ENCODE data around the gene CLK4. TPM values are rescaled to one million over a fixed set of nuclear protein-coding genes. Genes with fewer than 3 reads are reported as not detected.

CLK4 gene
- polyA plus RNA-seq (ENCODE audit: insufficient read length in 4 of 4), result 10 to 100 TPM; 54.3 to 72.5 (median 67.3) TPM

DNA sequence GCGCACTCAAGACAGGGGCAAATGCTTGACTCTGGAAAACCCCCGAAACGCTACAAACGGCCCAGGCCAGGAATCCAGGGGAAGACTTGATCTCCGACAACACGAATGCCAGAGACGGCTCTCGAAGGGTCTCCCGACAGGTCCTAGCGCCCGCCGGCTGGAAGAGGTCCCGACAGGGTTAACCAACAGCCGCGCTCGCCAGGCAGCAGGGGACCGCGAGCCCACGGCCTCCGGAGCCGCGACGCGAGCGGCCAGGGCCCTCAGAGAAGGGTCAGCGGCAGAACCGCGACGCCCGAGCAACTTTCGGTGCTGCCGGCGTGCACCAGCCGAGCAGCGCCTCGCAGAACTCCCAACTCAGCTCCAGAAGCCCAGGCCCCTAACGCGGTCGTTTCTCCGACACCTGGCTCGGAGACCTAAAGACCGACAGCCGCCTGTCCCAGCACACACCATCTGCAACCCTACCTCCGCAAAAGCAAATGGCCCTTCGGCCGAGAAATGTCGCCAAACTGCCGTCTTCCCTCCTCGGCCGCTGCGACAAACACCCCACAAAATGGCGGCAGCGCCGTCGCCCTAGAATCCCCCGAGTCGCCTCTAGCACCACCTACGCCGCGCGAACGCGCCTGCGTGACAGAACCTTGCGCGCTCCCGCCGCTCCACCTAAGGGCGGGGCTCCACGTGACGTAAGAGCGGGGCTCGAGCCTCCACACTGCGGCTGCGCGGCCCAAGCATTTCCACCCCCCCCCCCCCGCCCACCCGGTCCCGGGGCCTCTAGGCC is at the start of gene CLK4:
Gene CLK4, minus strand, starts transcription at position 567 of the 775 bp plus-strand sequence. CDS start 3,634 bp downstream, outside the sequence.
- peak; percentile 86 to 92 (median 90) for DNase-seq (ENCODE audit: low read depth in 4 of 4, low spot score in 2 of 4)

DNA sequence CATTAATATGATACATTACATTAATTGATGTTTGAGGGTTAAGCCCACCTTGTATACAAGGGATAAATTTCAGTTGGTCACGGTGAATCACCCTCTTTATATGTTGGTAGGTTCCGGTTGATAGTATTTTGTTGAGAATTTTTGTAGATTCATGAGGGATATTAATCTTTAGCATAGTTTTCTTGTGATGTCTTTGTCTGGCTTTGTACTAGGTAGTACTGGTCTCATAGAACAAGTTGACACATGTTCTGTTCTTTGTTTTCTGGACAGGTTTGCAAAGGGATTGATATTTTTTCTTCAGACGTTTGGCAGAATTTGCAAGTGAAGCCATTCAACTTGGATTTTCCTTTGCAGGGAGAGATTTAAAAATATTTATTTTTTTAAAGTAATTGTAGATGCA is 49.1 kb upstream of the CLK4 start:
- no peak for DNase-seq (ENCODE audit: low read depth in 4 of 4, low spot score in 2 of 4)

DNA sequence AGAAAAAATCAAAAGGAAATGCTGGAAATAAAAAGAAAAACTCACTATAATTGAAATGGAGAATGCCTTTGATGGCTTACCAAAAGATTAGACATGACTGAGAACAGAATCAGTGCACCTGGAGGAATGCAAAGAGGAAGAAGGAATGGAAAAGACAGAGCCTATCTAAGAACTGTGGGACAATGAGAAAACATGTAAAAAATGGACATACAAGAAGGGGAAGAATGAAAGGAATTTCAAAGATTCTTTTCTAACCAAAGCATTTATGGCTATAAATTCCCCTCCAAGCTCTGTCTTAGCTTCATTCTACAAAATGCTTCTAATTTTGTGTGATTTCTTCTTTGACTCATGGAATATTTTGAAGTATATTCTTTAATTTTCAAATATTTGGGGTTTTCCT is 47.5 kb upstream of the CLK4 start:
- no peak for DNase-seq (ENCODE audit: low read depth in 4 of 4, low spot score in 2 of 4)

- DNase-seq (ENCODE audit: low read depth in 4 of 4, low spot score in 2 of 4), result no peak
Measured at GRCh38 chr5:178673801-178674295, 47.0 kb upstream of the CLK4 start.

- no peak for DNase-seq (ENCODE audit: low read depth in 4 of 4, low spot score in 2 of 4)
Measured at GRCh38 chr5:178672630-178673029, 45.8 kb upstream of the CLK4 start.

DNA sequence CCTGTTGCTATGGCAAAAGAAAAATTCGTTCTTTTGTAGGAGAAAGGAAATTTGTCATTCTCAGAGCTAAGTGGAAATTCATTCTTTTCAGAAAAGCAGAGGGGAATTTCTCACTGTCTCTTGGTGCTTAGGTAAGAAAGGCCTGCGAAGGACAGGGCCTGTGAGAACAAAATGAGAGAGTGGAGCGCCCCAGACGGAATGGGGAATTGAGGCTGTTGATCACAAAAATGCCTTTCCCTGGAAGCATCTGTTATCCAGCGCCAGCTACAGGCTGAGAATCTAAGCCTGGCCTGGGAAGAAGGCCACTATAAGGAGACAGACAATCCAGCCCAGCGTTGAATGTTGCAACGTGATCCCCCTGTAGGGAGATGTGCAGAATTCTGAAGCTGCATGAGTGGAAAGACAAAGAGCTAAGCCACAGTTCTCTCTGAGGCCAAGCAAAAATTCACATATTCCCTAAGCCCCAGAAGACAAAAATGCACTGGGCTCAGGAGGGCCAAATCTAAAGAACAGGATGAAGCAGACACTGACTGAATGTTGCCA is 44.8 kb upstream of the CLK4 start:
- no peak for DNase-seq (ENCODE audit: low read depth in 4 of 4, low spot score in 2 of 4)

- no peak for DNase-seq (ENCODE audit: low read depth in 4 of 4, low spot score in 2 of 4)
Measured at GRCh38 chr5:178670351-178670885, 43.6 kb upstream of the CLK4 start.

GRCh38 chr5:178668579-178668978 is 41.7 kb upstream of the CLK4 start:
- no peak for DNase-seq (ENCODE audit: low read depth in 4 of 4, low spot score in 2 of 4)

- DNase-seq (ENCODE audit: low read depth in 4 of 4, low spot score in 2 of 4), result no peak
Measured at GRCh38 chr5:178667688-178668087, 40.8 kb upstream of the CLK4 start.

DNA sequence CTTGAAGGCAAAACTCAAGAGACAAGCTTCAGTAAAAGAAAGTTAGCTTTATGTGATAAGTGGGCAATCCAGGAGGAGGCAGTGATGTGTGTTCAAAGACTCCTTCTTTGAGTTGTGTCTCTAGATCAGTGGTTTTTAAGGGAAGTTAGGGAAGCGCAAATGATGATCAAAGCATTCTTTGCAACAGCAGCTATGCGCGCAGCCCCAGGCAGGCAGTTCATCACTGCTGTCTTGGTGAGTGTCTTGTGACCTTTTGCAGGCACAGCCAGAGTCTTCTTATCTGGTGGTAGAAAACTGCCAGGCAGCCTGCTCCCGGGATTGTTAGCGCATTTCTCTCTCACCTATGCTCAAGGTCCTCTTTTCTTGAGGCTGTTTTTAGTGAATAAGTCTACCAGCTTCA is 40.3 kb upstream of the CLK4 start:
- DNase-seq (ENCODE audit: low read depth in 4 of 4, low spot score in 2 of 4), result peak; percentile 24 to 36 (median 30)

DNA sequence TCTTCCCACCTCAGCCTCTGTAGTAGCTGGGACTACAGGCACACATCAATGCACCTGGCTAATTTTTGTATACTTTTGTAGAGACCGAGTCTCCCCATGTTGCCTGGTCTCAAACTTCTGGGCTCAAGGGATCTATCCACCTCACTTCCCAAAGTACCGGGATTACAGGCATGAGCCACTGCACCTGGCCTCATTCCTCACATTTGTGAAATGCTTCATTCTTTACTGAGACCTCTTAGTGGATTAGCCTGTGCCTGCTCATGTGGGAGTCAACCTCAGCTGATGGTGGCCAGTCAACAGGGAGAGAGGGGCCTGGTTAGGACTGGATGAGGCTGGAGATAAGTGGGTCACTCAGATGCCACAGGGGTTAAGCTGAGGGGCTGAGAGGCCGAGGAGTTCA is 37.3 kb upstream of the CLK4 start:
- DNase-seq (ENCODE audit: low read depth in 4 of 4, low spot score in 2 of 4), result no peak

GRCh38 chr5:178662541-178662860 is 35.7 kb upstream of the CLK4 start:
- DNase-seq (ENCODE audit: low read depth in 4 of 4, low spot score in 2 of 4), result no peak

- DNase-seq (ENCODE audit: low read depth in 4 of 4, low spot score in 2 of 4), result no peak
Measured at GRCh38 chr5:178661836-178662540, 35.1 kb upstream of the CLK4 start.

DNA sequence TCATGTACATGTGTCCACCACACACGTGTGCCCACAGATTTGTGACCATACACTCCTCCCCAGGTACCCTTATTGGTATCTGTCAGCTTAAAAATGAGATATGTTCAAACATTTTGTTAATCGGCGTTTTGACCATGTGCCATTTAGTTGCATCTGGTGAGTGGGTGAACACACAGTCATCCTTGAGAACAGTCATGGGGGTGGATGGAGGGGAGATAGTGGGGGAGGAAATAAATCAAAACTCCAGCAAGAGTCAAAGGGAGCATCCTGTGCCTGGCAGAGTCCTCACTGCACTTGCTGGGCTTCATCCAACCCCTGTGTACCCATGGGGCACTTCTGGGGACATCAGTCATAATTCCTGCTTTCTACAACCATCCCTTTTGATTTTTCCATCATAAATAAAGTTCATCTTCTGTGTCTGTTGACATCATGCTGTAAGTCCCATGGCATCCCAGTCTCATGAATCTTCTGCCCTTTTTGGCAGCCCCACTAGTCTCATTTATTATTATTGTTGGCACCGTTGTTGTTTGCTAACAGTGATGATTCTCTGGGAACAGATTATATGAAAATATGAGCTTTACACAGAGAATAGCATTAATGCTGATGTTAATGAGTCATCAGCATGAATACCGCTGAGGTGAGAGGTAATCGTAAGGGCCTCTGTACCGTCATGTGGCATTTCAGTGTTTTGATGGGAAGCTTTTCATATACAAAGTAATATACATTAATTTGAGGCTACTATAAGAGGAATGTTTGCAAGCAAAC is 24.4 kb upstream of the CLK4 start:
- DNase-seq (ENCODE audit: low read depth in 4 of 4, low spot score in 2 of 4), result no peak

DNA sequence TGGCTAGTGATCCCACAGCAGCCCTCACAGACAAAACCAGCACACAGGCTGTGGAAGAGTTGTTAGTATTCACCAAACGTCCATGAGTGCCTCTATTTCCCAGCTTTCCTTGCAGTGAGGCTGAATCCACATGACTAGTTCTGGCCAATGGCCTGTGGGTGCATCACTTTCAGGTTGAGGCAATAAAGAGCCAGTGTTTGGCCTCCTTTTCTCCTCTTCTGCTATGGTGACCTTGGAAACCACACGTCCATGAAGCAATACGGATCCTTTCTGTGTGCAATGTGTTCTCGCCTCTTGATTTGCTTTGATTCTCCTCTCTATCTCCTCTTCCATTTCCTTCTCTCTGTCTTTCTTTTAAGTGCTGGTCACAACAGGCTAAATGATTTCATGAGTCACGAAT is 23.4 kb upstream of the CLK4 start:
- DNase-seq (ENCODE audit: low read depth in 4 of 4, low spot score in 2 of 4), result no peak

GRCh38 chr5:178649580-178649979 is 22.7 kb upstream of the CLK4 start:
- DNase-seq (ENCODE audit: low read depth in 4 of 4, low spot score in 2 of 4), result no peak

DNA sequence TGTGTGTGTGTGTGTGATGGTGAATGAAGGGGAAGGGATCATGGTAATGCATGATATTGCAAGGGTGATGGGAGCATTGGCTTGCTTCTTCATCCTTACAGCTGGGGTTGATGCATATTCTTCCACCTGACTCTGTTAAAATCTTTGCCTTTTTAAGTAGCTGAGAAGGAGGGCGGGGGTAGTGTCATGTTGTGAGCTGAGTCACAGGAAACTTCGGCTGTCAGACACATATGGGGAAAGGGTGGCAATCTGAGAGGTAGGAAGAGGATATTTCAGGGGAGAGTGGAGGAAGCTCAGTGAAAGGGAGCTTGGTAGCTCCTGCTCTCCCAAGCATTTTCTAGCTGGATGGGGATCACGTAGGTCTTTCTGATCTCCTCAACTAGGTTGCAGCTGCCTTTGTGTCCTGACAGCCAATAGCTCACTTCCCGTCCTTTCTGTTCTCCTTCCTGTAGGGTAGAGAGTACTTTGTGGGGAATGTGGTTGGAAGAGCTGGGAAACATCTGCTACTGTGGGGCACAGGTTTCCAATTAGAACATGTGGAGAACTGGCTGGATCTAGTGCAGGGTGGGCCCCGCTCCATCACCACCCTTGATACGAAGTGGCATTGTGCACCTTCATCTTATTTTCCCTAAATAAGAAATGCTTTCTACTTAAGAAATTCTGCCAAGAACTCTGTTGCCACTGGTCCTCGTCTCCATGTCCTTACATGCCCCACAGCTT is 18.1 kb upstream of the CLK4 start:
- no peak for DNase-seq (ENCODE audit: low read depth in 4 of 4, low spot score in 2 of 4)

DNA sequence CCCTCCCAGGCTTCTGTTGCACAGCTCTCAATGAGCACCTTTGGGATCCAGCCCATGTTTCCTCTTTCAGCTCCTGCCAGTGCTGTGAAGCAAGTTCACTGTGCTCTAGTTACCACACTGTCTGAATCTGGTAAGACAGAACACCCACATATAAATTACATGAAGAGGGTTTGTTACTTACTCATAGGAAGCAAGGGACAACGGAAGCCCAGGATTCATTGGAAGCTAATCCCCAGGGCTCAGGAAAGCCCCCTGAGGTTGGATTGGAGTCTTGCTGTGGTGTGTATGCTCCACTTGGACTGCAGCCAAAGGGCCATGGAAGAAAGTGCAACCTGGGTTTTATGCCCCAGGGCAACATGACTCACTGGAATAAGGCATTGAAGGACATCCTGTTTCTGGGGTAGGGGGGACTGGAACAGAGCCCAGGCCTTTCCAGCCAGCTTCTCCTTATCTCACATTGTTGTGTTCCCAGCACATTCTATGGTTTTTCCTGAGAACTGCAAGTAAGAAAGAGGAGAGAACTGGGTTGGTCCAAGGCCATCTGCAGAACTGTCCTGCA is 15.6 kb upstream of the CLK4 start:
- DNase-seq (ENCODE audit: low read depth in 4 of 4, low spot score in 2 of 4), result no peak

- DNase-seq (ENCODE audit: low read depth in 4 of 4, low spot score in 2 of 4), result no peak
Measured at GRCh38 chr5:178641711-178642110, 14.9 kb upstream of the CLK4 start.
